K562 (cell line): ENCODE data around the gene ZNF454. TPM values are rescaled to one million over a fixed set of nuclear protein-coding genes. Genes with fewer than 3 reads are reported as not detected.

Experiments
- ATAC-seq: fragments of 200-7000 bp; cut with Tn5 transposase; 3 replicates; pipeline ENCODE4 v1.9.1; 2020; ENCODE audit warnings: moderate library complexity
- BruUV-seq: library from RNA; stranded (reverse); fragments of 400-500 nt; replicated peaks from 2 replicates; lab custom pipeline; 2021; lab: Mats Ljungman, UMichigan
- CTCF ChIA-PET: fragments of 300-600 bp; formaldehyde crosslinking; extraction: SDS; loops from one replicate; lab custom pipeline; 2021; ENCODE audit warnings: low intra/inter-chr PET ratio; lab: Yijun Ruan, JAX
- POLR2A ChIA-PET: fragments of 300-600, 350-650 bp; sonication (Branson Sonifier 250); formaldehyde crosslinking; extraction: SDS; loops from one replicate; lab custom pipeline; 2021; ENCODE audit warnings: antibody characterized with exemption, inconsistent platforms; lab: Yijun Ruan, JAX
- DNase-seq, 4 experiments: peaks; one replicate each; pipeline versions ENCODE4 v3.0.0 to v3.0.0-alpha.2; 2011 to 2018; ENCODE audit warnings: low spot score in 3 of 4, mixed read lengths in 3 of 4; ENCODE audit errors: extremely low read depth in 1 of 4
- FAIRE-seq: peaks from 2 replicates; lab custom pipeline; 2011; peaks lifted over from hg19 to GRCh38; lab: Jason Lieb, UNC
- H2AFZ ChIP-seq: 2 replicates; pipeline ENCODE4 v1.6.0; 2011; ENCODE audit warnings: low read depth, low read length, control low read depth, inconsistent platforms
- H3K27ac ChIP-seq: fragments of 200-600 bp; 3 replicates; pipeline ENCODE4 v1.8.0; 2011; ENCODE audit warnings: low read depth, mild to moderate bottlenecking, control low read depth, inconsistent platforms, low read length, moderate library complexity, mixed read lengths; ENCODE audit errors: extremely low read depth
- H3K27me3 ChIP-seq, 2 experiments: fragments of 300-600 bp in 1 of 2; 2 replicates in 1 of 2; 3 replicates in 1 of 2; pipeline versions ENCODE4 v1.6.0 to v1.8.0; 2011; ENCODE audit warnings: inconsistent platforms in 2 of 2, low read length in 2 of 2, mild to moderate bottlenecking in 1 of 2, mixed read lengths in 1 of 2, moderate library complexity in 1 of 2; ENCODE audit not compliant: control insufficient read depth in 2 of 2, insufficient read depth in 2 of 2
- H3K36me3 ChIP-seq: fragments of 300-600 bp; 3 replicates; pipeline ENCODE4 v1.8.0; 2011; ENCODE audit warnings: mild to moderate bottlenecking, low read length, inconsistent platforms; ENCODE audit not compliant: control insufficient read depth, insufficient read depth
- H3K4me1 ChIP-seq, 2 experiments: fragments of 200-600 bp in 1 of 2; replicated peaks in 1 of 2; 2 replicates in 1 of 2; 3 replicates in 1 of 2; pipeline versions ENCODE4 v1.5.1 to v1.8.0; 2011; ENCODE audit warnings: inconsistent platforms in 2 of 2, low read length in 2 of 2, mild to moderate bottlenecking in 1 of 2, mixed read lengths in 1 of 2, moderate library complexity in 1 of 2; ENCODE audit not compliant: control insufficient read depth in 2 of 2, insufficient read depth in 2 of 2
- H3K4me2 ChIP-seq: 2 replicates; pipeline ENCODE4 v1.6.1; 2011; ENCODE audit warnings: low read length, control low read depth, inconsistent platforms, mixed read lengths; ENCODE audit not compliant: insufficient read depth
- H3K4me3 ChIP-seq: fragments of 200-600 bp; sonication (generic), shearing (Covaris generic); 2 replicates; pipeline ENCODE4 v1.5.1; 2016; ENCODE audit warnings: control low read depth, inconsistent platforms
- H3K79me2 ChIP-seq: fragments of 200-600 bp; 3 replicates; pipeline ENCODE4 v1.8.0; 2011; ENCODE audit warnings: low read length, inconsistent platforms; ENCODE audit not compliant: control insufficient read depth, insufficient read depth
- H3K9ac ChIP-seq, 2 experiments: 2 replicates each; pipeline versions ENCODE4 v1.6.0 to v1.6.1; 2011; ENCODE audit warnings: low read depth in 2 of 2, low read length in 2 of 2, control low read depth in 1 of 2, inconsistent platforms in 1 of 2, mild to moderate bottlenecking in 1 of 2, mixed read lengths in 1 of 2; ENCODE audit not compliant: insufficient read depth in 1 of 2
- H3K9me1 ChIP-seq: one replicate; pipeline ENCODE4 v1.6.0; 2011; ENCODE audit warnings: inconsistent platforms, mild to moderate bottlenecking, low read length, moderate library complexity; ENCODE audit not compliant: control insufficient read depth, insufficient read depth
- H3K9me3 ChIP-seq: replicated peaks from 2 replicates; pipeline ENCODE4 v1.5.1; 2011; ENCODE audit warnings: low read depth, low read length, inconsistent platforms; ENCODE audit not compliant: control insufficient read depth, insufficient read depth
- H4K20me1 ChIP-seq: replicated peaks from 2 replicates; pipeline ENCODE4 v1.6.1; 2011; ENCODE audit warnings: low read length, inconsistent platforms, mixed read lengths; ENCODE audit not compliant: control insufficient read depth, insufficient read depth
- CCNT2 ChIP-seq: IDR thresholded peaks from 2 replicates; pipeline ENCODE4 v1.6.1; 2011; ENCODE audit warnings: borderline replicate concordance, low read depth, mild to moderate bottlenecking, moderate library complexity, mixed read lengths, low read length; ENCODE audit not compliant: insufficient read length; ENCODE audit errors: extremely low read depth
- NR3C1 ChIP-seq: sonication (generic); formaldehyde crosslinking; IDR thresholded peaks from 2 replicates; pipeline ENCODE4 v1.8.1; 2022; ENCODE audit warnings: missing genetic modification reagents
- TAL1 ChIP-seq: fragments of 450-650 bp; IDR thresholded peaks from 2 replicates; pipeline ENCODE4 v1.6.1; 2016; ENCODE audit warnings: mild to moderate bottlenecking
- TCF7L2 ChIP-seq: fragments of 150-350 bp; IDR thresholded peaks from 2 replicates; pipeline ENCODE4 v1.6.1; 2016; ENCODE audit warnings: low read depth, mild to moderate bottlenecking, low read length, moderate library complexity
- ZBTB33 ChIP-seq: sonication (generic); formaldehyde crosslinking; IDR thresholded peaks from 2 replicates; pipeline ENCODE4 v1.8.1; 2023; ENCODE audit warnings: mild to moderate bottlenecking, missing genetic modification reagents
- ZNF165 ChIP-seq: fragments of 250-450 bp; sonication (Bioruptor Pico); IDR thresholded peaks from 2 replicates; pipeline ENCODE4 v1.4.0; 2020; ENCODE audit warnings: borderline replicate concordance
- ZNF217 ChIP-seq: sonication (generic); formaldehyde crosslinking; IDR thresholded peaks from 2 replicates; pipeline ENCODE4 v1.8.0; 2022; ENCODE audit warnings: mild to moderate bottlenecking, missing genetic modification reagents
- ZNF507 ChIP-seq: conservative IDR thresholded peaks from 2 replicates; pipeline ENCODE4 v1.6.1; 2017; ENCODE audit warnings: missing genetic modification characterization, missing compliant biosample characterization
- ZZZ3 ChIP-seq: fragments of 450-650 bp; IDR thresholded peaks from 2 replicates; pipeline ENCODE4 v1.6.1; 2016; ENCODE audit warnings: antibody characterized with exemption, mild to moderate bottlenecking, moderate library complexity
- WGBS: fragments of 100-300 bp; shearing (Covaris generic); methylation state at CpG from one replicate; pipeline ENCODE4 v1.1.6; 2016; ENCODE audit warnings: low coverage, mixed read lengths; ENCODE audit not compliant: insufficient coverage; ENCODE audit errors: missing lambda C conversion rate; 5-methylcytosine and 5-hydroxymethylcytosine counted together
- in situ Hi-C: fragments of 300-500 bp; cut with MboI; formaldehyde crosslinking; loops from 4 replicates; pipeline ENCODE4 v1.15.0; 2018; ENCODE audit warnings: inconsistent platforms, mixed read lengths
- intact Hi-C: fragments of 100-400 bp; cut with micrococcal nuclease; formaldehyde crosslinking; loops from 2 replicates; pipeline ENCODE4 v1.14.2; 2022
- polyA plus RNA-seq, 8 experiments: library from polyadenylated mRNA; depleted of rRNA in 4 of 8; stranded (reverse) in 5 of 8; unstranded in 3 of 8; fragments of >200 nt; fragmentation: Nextera tagmentation in 2 of 8; fragmentation: Illumina TruSeq in 1 of 8; extraction: Ambion mirVana in 2 of 8; extraction: Trizol in 1 of 8; gene quantifications; 2 replicates each; pipeline versions ENCODE4 v1.2.1 to v1.2.3, GENCODE V29; 2011 to 2014; ENCODE audit warnings: inconsistent platforms in 1 of 8, missing spikeins in 1 of 8
- total RNA-seq, 7 experiments: library from RNA; depleted of rRNA in 6 of 7; stranded (reverse); fragments of >200 nt in 6 of 7; fragmentation: Illumina TruSeq in 2 of 7; extraction: Trizol in 2 of 7; gene quantifications; 2 replicates each; pipeline versions ENCODE4 v1.2.1 to v1.2.3, GENCODE V29; 2011 to 2021; ENCODE audit warnings: low replicate concordance in 1 of 7

The ZNF454 gene
- total and polyA plus RNA-seq, 9 of the 15 experiments (the other 6 are each of a cell fraction or from before 2014, with no cell fraction given), result not detected

GRCh38 chr5:178996156-178996555 lies 55.2 kb downstream of the ZNF454 start:
- no peak overlapping the region for H2AFZ ChIP-seq
- FAIRE-seq (no peak), DNase-seq (no peak), ATAC-seq (no peak)
- ChIA-PET CTCF (no interaction called here), POLR2A (interaction anchor here (0.6 to 1.0 kb wide), 2 partner anchors 12 to 198 kb away, joined by 3 to 5 read pairs; no protein-coding TSS in a partner anchor)
- no peak overlapping the region for H3K9ac ChIP-seq
- in situ Hi-C loops, result no loop called here
- H3K9me3 ChIP-seq, result no peaks in the 10 kb centered on the region
- 0% methylated on average over 11 of the region's 11 CpGs for WGBS
- H3K27ac ChIP-seq, result no peak overlapping the region
- H3K4me1 ChIP-seq, result no peaks in the 10 kb centered on the region; a peak in 1 of 5 replicates
- H3K27me3 ChIP-seq, result peaks cover 0 to 57% of the 10 kb centered on the region in 2 experiments; a peak in 2 of 5 replicates
- H3K9me1 ChIP-seq, result no peaks in the 10 kb centered on the region
- no peak overlapping the region for H3K4me2 ChIP-seq
- BruUV-seq, result no TSS peak
- no peaks in the 10 kb centered on the region for H4K20me1 ChIP-seq
- no peak for TF ChIP-seq TAL1
- TF ChIP-seq ZNF217 (CRISPR knock-in tag), result no peak
- no peak for TF ChIP-seq NR3C1
- TF ChIP-seq TCF7L2, result no peak
- TF ChIP-seq ZNF507, result no peak
- no peak for TF ChIP-seq ZBTB33 (CRISPR knock-in tag)
- TF ChIP-seq ZZZ3, result no peak
- no peak for TF ChIP-seq ZNF165 (CRISPR knock-in tag)
- TF ChIP-seq CCNT2, result no peak
- TF ChIP-seq, all 486 proteins: peak for 0
- no peaks in the 10 kb centered on the region for H3K36me3 ChIP-seq
- no peak overlapping the region for H3K4me3 ChIP-seq
- H3K79me2 ChIP-seq, result no peaks in the 10 kb centered on the region
- intact Hi-C loops, result no loop called here
